Measurements from ENCODE around the gene JAGN1.

- TF ChIP-seq CTCF (IDR thresholded peaks at IDR 0.05): no peak
- TF ChIP-seq EZH2 (IDR thresholded peaks at IDR 0.05): no peak
- no peak for TF ChIP-seq EZH2phosphoT487 (IDR thresholded peaks at IDR 0.05)
Observed at GRCh38 chr3:9887480-9887879, 2.9 kb upstream of the JAGN1 start.
